GM23248 (cell line): ENCODE results near the gene UVRAG.

Experiments
- EZH2 ChIP-seq: fragments of 200-600 bp; sonication (generic); IDR thresholded peaks from 2 replicates; pipeline ENCODE4 v1.6.1; 2018; ENCODE audit warnings: antibody characterized with exemption, mild to moderate bottlenecking; ENCODE audit not compliant: insufficient read depth, poor library complexity, severe bottlenecking
- EZH2phosphoT487 ChIP-seq: fragments of 200-600 bp; sonication (generic); IDR thresholded peaks from 2 replicates; pipeline ENCODE4 v1.6.1; 2018; ENCODE audit warnings: antibody characterized with exemption, moderate library complexity, mild to moderate bottlenecking, low read depth; ENCODE audit not compliant: insufficient read depth

DNA sequence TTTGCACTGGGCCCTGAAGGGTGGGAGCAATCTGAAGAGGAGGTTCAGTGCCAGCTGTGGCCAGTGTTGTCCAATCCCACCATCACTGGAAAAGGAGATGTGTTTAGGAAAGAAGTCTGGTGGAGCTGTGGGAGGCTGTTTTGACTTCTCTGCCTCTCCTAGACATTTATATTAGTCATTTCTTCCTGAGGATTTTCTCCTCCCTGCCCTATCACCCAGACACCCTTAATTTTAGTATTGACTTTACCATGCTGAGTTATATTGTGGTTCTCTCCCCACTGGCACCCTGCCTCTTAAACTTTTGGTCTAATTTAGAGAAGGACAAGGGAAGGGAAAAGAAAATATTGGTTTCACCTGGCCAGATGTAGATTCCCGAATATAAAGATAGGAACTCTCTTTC lies 232.2 kb downstream of the UVRAG start:
- TF ChIP-seq EZH2 (no peak), EZH2phosphoT487 (no peak)
